SK-N-DZ (cell line): ENCODE results near the gene TIGAR. TPM values are rescaled to one million over a fixed set of nuclear protein-coding genes. Genes with fewer than 3 reads are reported as not detected.

Experiments used
- DNase-seq: peaks from one replicate; pipeline ENCODE4 v3.0.0-alpha.2; 2015; ENCODE audit warnings: low spot score
- polyA plus RNA-seq, 2 experiments: library from polyadenylated mRNA; depleted of rRNA; stranded (reverse); fragments of >200 nt; gene quantifications; 2 replicates each; pipeline ENCODE4 v1.2.3, GENCODE V29; 2014

TIGAR gene, protein sequence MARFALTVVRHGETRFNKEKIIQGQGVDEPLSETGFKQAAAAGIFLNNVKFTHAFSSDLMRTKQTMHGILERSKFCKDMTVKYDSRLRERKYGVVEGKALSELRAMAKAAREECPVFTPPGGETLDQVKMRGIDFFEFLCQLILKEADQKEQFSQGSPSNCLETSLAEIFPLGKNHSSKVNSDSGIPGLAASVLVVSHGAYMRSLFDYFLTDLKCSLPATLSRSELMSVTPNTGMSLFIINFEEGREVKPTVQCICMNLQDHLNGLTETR
- 5.3 and 6.3 TPM in 2 replicates for polyA plus RNA-seq (2014; cell fraction: cytosol; rRNA removed)
- 2.6 and 2.9 TPM in 2 replicates for polyA plus RNA-seq (2014; cell fraction: nucleus; rRNA removed)

DNA sequence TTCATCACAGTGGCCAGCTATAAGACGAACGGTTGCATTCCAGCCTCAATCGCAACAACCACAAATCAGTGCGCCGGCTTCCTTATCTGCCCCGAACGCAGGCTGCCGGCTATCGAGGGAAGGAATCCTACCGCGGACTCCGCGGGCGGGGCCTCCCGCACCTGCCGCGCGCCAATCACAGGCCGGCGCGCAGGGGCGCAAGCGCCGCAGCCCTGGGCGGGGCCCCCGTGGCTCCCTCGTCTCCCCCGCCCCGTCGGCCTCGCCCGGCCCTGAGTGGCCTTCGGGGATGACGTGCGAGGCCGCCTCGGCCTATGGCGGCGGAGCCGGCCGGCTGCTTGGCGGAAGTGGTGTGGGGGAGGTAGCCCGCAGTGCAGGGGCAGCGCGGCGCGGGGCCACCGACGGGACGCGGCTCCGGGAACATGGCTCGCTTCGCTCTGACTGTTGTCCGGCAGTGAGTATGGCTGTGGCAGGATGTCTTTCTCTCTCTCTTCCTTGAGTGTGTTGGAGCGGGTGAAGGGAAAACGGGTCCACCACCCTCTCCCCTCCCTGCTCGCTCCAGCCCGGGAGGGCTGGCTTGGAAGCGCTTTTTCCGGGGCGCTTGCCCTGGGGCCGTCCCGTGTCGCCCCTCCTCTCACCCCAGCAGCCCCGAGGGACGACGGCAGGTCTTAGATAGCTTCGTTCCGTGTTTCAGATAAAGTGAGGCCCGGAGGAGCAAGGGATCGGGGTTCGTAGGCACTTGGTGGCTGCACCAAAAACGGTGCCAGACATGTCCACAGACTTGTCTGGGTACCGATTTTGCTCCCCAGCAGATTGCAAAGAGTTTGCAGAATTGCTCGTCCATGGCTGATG lies at the start of gene TIGAR:
TIGAR (plus strand) TSS at position 361 of the 849 bp plus-strand sequence; CDS start at position 420, 59 bp downstream.
- DNase-seq: peak; percentile 94

DNA sequence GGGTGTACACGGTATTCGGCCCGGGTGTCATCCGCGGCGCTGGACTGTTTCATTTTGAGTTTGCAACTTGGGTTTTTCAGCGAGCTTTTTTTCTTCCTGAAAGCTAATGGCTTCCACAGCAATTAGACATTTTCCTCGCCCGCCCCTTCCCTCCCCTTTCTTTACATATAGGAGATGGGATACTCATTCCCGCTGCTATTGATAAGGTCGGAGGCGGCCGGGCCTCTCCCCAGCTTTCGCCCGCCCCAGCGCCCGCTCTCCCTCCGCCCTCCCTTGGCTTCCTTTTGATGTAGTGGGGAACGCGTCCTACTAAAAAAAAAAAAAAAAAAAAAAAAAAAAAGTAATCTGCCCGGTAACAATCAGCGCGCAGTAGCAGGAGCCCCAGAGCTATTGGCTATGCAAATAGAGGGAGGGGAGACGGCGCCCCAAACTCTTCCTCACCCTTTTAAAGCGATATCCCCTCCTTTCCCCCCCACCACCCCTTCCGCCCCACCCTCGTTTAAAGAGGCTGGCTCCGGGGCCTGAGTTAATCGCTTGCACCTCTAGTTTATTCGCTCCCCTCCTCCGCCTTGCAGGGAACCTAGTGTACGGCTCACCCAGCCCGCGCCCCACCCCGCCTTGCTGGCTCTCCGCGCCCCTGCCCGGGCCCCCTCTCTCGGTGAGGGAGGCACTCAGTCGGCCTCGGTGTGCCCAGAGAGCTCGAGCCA lies 49.1 kb upstream of the TIGAR start:
- no peak for DNase-seq

DNA sequence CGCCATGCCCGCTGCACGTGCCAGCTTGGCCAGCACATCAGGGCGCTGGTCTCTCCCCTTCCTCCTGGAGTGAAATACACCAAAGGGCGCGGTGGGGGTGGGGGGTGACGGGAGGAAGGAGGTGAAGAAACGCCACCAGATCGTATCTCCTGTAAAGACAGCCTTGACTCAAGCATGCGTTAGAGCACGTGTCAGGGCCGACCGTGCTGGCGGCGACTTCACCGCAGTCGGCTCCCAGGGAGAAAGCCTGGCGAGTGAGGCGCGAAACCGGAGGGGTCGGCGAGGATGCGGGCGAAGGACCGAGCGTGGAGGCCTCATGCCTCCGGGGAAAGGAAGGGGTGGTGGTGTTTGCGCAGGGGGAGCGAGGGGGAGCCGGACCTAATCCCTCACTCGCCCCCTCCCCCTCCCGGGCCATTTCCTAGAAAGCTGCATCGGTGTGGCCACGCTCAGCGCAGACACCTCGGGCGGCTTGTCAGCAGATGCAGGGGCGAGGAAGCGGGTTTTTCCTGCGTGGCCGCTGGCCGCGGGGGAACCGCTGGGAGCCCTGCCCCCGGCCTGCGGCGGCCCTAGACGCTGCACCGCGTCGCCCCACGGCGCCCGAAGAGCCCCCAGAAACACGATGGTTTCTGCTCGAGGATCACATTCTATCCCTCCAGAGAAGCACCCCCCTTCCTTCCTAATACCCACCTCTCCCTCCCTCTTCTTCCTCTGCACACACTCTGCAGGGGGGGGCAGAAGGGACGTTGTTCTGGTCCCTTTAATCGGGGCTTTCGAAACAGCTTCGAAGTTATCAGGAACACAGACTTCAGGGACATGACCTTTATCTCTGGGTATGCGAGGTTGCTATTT lies 48.4 kb upstream of the TIGAR start:
- DNase-seq: no peak

DNA sequence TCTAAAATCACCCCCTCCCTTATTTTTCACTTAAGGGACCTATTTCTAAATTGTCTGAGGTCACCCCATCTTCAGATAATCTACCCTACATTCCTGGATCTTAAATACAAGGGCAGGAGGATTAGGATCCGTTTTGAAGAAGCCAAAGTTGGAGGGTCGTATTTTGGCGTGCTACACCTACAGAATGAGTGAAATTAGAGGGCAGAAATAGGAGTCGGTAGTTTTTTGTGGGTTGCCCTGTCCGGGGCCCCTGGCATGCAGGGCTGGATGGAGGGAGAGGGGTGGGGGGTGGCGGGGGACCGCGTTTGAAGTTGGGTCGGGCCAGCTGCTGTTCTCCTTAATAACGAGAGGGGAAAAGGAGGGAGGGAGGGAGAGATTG lies 47.8 kb upstream of the TIGAR start:
- no peak for DNase-seq

DNA sequence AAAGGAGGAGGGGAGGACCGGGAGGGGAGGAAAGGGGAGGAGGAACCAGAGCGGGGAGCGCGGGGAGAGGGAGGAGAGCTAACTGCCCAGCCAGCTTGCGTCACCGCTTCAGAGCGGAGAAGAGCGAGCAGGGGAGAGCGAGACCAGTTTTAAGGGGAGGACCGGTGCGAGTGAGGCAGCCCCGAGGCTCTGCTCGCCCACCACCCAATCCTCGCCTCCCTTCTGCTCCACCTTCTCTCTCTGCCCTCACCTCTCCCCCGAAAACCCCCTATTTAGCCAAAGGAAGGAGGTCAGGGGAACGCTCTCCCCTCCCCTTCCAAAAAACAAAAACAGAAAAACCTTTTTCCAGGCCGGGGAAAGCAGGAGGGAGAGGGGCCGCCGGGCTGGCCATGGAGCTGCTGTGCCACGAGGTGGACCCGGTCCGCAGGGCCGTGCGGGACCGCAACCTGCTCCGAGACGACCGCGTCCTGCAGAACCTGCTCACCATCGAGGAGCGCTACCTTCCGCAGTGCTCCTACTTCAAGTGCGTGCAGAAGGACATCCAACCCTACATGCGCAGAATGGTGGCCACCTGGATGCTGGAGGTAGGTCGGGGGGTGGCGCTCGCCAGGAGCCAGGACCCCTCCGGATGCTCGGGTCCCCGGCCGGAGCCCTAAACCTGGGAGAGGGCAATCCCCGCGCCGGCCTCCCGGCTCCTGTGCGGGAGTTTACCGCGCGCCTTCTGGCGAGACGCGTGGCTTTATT lies 47.2 kb upstream of the TIGAR start, which contains the start of gene CCND2:
CCND2 (plus strand) TSS at position 111 of the 744 bp plus-strand sequence; CDS start at position 390, 279 bp downstream.
- no peak for DNase-seq

DNA sequence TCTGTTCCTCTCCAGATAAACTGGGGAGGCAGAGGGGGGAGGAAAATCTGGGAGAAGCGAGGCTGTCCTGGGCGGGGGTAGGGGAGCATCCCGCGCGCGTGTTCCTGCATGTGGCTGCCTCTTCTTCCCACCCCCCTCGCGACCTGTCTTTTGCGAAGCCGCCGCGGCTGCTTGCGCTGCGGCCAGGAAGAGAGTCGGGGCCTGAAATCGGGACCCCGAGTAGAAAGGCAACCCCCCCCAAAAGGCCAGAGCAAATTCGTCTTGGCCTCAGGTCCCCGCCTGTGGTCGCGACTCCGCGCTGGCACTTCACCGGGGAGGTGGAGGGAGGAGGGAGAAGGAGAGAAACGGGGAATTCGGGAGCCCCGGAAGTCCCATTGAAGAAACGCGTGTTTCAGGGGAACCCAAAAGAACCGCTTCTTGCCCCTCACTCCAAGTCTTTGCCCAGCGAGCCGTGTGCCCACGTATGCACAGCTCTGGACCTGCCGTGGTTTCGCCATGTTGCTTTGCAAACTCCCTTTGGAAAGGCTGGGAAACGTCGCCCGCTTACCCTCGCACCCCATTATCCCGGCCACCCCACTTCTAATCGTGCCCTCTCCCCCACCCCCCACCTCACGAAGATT lies 46.5 kb upstream of the TIGAR start:
- no peak for DNase-seq

DNA sequence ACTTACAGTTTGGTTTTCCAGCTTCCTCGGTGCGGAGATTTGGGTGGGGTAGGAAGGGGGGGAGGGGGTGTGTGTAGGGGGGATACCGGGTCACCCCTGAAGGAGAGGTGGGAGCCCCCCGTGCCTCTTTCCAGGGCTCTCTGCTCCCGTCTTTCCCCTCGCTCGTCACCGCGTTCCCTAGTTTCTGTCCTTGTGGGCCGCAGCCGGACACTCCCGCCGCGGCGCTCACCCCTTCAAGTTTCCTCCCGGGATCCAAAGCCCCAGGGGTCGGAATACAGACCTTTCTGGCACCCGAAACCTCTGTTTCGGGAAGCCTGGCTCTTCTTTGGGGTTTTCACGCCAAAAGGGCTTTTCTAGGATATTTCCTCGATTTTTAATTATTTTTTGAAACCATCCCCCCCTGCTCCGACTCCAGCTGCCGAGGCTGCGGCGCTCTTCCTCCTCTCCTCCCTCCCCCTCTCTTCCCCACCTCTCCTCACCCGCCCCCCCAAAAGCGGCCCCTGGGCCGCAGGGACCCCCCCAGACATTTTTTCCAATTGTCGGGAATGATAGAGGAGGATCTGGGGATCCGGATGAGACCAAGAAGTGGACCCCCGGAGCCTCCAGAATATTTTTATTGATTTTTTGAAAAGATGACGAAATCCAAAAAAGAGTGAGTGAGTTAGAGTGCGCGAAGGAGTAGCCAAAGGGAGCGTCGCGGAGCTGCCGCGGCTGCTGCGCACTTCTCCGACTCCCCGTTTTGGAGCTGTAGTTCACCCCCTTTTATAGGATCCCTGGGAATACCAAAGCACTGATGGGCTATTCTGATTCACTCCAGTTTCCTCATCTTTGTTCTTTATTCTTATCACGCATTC lies 45.8 kb upstream of the TIGAR start:
- DNase-seq: no peak

DNA sequence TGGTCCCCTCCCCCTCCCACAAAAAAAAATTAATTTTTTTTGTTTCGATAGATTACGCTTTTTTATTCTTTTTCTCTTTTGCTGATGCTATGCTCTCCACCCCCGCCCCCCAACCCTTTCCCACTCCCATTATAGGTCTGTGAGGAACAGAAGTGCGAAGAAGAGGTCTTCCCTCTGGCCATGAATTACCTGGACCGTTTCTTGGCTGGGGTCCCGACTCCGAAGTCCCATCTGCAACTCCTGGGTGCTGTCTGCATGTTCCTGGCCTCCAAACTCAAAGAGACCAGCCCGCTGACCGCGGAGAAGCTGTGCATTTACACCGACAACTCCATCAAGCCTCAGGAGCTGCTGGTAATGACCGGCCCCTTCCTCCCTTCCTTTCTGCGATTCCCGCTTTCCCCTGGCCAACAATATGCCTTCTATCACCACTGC lies 45.1 kb upstream of the TIGAR start:
- no peak for DNase-seq

DNA sequence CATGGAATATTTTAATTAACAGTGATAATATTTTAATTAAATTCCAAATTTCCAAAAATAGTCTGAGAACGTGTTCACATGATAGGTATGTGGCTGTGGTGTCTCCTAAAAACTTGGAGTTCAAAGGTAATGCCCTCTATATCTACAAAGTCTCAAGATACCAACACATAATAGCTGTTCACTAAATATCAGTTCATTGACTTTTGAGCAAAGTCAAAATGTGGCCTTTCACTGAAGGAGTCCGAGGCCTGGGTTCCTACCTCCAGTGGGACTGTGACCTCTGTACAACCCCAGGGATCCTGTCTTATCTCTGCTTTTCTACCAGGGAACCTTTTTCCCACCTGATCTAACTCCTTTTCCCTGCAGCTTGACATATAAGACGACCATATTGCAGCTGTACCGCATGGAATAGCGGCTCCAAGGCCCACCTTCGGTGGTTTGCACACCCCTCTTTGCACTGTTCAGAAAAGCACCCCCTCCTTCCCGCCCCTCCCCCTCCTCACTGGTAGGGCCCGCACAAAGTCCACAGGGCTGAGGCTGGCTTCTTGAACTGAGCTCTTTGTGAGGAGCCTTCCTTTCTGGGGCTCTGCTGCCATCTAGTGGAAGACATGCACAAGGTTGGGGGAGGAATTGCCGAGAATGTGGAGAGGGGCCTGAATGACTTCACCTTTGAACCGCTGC lies 44.3 kb upstream of the TIGAR start:
- DNase-seq: peak; percentile 81

DNA sequence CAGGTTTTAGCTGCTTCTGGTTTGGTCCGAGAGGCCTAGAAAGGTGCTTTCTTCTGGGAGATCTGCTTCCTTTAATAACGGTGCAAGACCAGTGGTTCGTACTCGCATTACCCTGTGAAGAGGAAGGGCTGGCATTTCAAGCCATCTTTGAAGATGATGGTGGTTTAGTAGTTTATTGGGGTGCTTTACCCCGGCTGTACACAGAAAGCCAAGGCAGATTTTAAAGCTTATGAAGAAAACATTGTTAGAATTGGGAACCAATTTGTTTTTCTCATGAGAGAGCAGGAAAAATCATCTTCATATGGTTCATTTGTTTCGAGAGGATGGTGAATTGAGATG lies 43.8 kb upstream of the TIGAR start:
- DNase-seq: no peak

DNA sequence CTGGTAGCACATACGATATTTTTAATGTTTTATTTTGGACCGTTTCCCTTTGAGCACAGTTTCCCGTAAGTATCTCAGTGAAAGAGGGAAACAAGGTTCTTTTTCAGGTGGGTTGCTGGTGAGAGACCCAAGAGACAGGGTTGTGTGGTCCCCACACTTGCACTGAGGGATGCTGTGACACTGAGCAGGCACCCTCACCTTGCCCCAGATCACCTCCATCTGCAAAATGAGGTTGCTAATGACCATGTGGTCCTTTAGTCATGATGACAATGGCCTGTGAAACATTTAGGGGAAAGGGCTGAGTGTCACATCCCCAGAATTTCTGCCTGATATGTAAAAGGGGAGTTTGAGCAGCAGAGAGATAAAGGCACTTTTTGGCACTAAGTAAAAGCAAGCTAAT lies 43.2 kb upstream of the TIGAR start:
- DNase-seq: no peak

DNA sequence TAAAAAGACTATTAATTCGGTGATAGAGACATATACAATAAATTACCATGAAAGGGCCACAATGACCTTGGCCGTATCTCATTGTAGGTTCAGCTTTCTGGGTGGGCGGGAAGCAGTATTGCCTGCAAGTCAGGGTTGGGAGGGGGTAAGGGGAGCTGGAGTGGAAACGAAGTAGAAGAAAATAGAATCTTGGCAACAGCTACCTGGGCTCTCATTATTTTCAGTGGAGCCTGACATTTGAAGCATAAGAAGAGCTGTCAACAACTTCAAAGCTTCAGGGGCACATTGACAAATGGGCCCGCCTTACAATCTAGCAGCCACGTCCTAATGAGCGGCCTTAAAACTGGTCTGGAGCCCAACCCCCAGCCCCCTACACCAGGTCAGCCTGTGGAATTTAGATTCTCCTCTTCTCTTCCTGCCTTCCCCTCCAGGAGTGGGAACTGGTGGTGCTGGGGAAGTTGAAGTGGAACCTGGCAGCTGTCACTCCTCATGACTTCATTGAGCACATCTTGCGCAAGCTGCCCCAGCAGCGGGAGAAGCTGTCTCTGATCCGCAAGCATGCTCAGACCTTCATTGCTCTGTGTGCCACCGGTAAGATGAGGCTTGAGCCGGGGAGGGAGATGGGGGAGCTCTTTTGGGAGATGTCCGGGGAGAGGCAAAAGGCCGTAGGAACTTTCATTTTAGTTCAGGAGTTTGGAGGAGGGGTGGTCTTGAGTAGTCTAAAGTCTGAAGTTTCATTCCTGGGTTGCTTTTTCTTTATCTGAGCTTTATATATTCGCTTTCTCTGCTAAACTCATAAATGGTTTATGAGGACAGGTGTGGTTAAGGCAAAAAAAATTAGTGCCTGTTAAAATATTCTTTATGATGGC lies 42.5 kb upstream of the TIGAR start:
- no peak for DNase-seq

DNA sequence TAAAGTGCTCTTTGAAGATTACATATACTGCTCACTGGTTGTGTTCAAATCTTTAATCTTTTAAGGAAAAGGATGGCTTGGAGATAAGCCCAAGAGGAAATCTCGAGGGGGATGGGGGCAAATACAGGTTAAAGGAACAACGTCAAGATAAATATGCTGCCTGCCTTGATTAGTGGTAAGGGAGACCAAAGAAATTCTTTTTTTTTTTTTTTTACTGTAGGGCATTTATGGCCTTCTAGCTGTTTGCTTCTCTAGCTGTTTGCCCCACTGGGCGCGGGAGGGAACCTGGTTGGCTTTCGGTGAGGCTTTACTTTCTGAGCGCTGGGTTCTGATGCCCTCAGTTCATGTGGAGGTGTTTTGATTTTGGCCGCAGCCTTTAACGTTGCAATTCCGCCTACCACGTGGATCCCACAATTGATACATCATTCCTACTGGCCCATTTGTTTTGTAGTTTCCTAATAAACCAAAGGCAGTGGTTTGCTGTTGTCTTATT lies 41.8 kb upstream of the TIGAR start:
- no peak for DNase-seq

DNA sequence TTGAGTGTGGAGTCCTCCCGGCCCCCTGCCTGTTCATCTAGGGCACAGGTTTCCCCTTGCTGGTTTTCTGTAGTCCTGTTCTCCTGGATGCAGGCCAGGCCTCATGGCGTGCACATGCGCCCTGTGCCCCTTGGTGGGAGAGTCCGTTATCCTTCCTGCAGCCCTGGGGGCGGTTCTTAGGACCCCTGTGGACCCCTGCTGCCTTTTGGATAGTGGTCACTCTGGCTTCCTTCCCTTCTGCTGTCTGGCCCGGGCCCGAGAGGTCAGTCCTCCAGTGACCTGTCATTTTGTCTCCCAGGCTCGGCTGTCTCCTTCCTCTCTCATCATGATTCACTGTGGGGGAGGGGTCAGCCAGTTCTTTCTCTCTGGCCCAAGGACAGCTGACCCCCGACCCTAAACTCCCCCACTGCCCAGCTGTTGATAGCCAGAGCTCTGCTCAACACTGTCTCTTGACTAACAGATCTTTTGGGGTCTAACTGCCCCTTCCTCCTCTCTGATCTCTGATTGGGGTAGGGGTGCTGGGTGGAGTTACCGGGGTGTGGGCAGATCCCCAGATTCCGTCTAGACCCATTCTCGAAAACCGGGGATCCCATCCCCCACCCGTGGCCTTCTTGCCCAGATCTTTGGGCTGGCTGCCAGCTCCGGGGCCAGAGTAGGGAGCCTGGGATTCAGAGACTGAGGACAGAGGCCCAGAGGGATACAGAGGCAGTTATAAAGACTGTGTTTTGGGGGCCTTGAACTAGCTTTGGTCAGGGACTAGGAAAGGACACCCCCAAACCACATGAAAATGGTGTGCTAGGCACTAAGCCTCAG lies 40.5 kb upstream of the TIGAR start:
- no peak for DNase-seq

DNA sequence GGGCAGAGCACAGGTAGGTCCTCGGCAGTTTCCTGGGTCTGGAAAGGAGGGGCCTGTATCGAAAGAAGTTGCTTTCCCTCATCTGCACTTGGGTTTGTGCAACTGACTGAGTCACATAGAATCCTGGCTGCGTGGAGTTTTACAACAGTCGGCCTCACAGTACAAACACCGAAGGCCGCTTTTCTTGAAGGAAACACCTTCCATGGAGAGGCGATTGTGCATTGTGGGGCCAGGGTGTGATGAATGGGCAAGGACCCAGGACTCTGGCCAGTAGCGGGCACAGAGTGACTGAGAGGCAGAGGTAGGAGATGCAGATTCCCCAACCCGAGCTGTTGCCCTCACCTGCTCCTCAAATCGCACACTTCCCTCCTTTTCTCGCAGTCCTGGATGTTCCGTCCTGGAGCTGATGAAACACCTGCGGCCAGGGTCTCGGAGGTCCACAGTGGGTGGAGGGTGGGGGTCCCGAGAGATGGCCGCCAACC lies 39.8 kb upstream of the TIGAR start:
- no peak for DNase-seq
